Heart left ventricle (tissue), 16 donors: Measurements from ENCODE around the gene MAP3K20. TPM values are rescaled to one million over a fixed set of nuclear protein-coding genes. Genes with fewer than 3 reads are reported as not detected.
A peak's percentile ranks its signal among the peaks of the same experiment; 100 is the strongest.
"Not testable (repeated sequence)": the region's sequence is repeated elsewhere in the genome, so short reads cannot be mapped to it uniquely, and the experiment has no call there.

Source experiments
- ATAC-seq, 4 donors: fragments of 200-7000 bp; cut with Tn5 transposase; one replicate each; pipeline ENCODE4 v1.9.1; 2020 to 2022; ENCODE audit warnings: moderate library complexity in 4 of 4, mild to moderate bottlenecking in 3 of 4, moderate number of reproducible peaks in 1 of 4
- DNase-seq, 5 donors: peaks; one replicate each; pipeline ENCODE4 v3.0.0-alpha.2; 2020
- H3K27ac ChIP-seq, 12 donors: fragments of 200-600 bp; sonication (generic) in 4 of 12; one replicate each; pipeline versions ENCODE4 v1.5.0 to v1.8.0; 2016 to 2022; ENCODE audit warnings: mild to moderate bottlenecking in 2 of 12
- H3K27me3 ChIP-seq, 9 donors: fragments of 200-600 bp; sonication (generic) in 2 of 9; one replicate each; pipeline versions ENCODE4 v1.5.1 to v1.8.0; 2016 to 2022; ENCODE audit warnings: mild to moderate bottlenecking in 3 of 9
- H3K36me3 ChIP-seq, 9 donors: fragments of 200-600 bp; sonication (generic) in 2 of 9; one replicate each; pipeline versions ENCODE4 v1.5.0 to v1.8.0; 2018 to 2022; ENCODE audit warnings: mild to moderate bottlenecking in 2 of 9
- H3K4me1 ChIP-seq, 12 donors: fragments of 200-600 bp; sonication (generic) in 4 of 12; one replicate each; pipeline versions ENCODE4 v1.5.0 to v1.8.0; 2016 to 2022; ENCODE audit warnings: mild to moderate bottlenecking in 3 of 12
- H3K4me3 ChIP-seq, 12 donors: fragments of 200-600 bp; sonication (generic) in 4 of 12; one replicate each; pipeline versions ENCODE4 v1.5.0 to v1.8.0; 2017 to 2022; ENCODE audit warnings: mild to moderate bottlenecking in 9 of 12, moderate library complexity in 4 of 12
- H3K9me3 ChIP-seq, 12 donors: fragments of 200-600 bp; sonication (generic) in 4 of 12; one replicate each; pipeline versions ENCODE4 v1.5.0 to v1.8.0; 2016 to 2022; ENCODE audit warnings: mild to moderate bottlenecking in 1 of 12
- POLR2A ChIP-seq, 2 donors: fragments of 450-650 bp; IDR thresholded peaks; one replicate each; pipeline ENCODE4 v1.6.1; 2017; ENCODE audit warnings: antibody characterized with exemption in 2 of 2, mild to moderate bottlenecking in 2 of 2, moderate library complexity in 2 of 2
- WGBS, 4 donors: extraction: QIAGEN DNeasy Blood & Tissue Kit in 2 of 4; methylation state at CpG; one replicate each; pipeline versions ENCODE4 v1.1.5 to v1.1.7; 2013 to 2018; 5-methylcytosine and 5-hydroxymethylcytosine counted together
- intact Hi-C, 10 donors: fragments of 100-400 bp; cut with DNase I; formaldehyde crosslinking; loops; one replicate each; pipeline versions ENCODE4 v1.11.1 to v1.14.2; 2022
- polyA plus RNA-seq, 2 donors: library from polyadenylated mRNA; stranded (reverse); fragments of 200-250 nt; gene quantifications; one replicate each; pipeline ENCODE4 v1.2.3, GENCODE V29; 2013
- total RNA-seq, 9 donors: library from RNA; depleted of rRNA in 2 of 9; stranded (reverse); fragments of >200 nt in 2 of 9; fragmentation: NEBNext Ultra II Directional in 3 of 9; extraction: Animal tissue kit (Norgen Biotek cat#: 25700) in 3 of 9; gene quantifications; one replicate each; pipeline versions ENCODE4 v1.1.0 to v1.2.4, GENCODE V29; 2016 to 2023
- TF ChIP-seq, protein P1 (sequence below), 12 donors: fragments of 200-600 bp; sonication (generic) in 4 of 12; IDR thresholded peaks; one replicate each; pipeline versions ENCODE4 v1.5.0 to v1.8.0; 2018 to 2022; ENCODE audit warnings: antibody characterized with exemption in 12 of 12, mild to moderate bottlenecking in 5 of 12
- donor health status: ischemic (EF 13 %, LVEDD 7.1; RV severe dilation, severe dysfunction).
- donor health status: healthy with polysubstance abuse.
- donor health status: DM: no; HTN: yes; CAD: no.
- donor health status: DM: no; HTN: no; CAD: no.
- donor health status: ischemic (EF 25% LVEDD 6.9; RV normal size, moderate dysfunction).
- donor health status: ischemic (EF 25% LVEDD 5.7; RV mildly dilated, moderate dysfunction).
- donor health status: healthy.
- donor health status: DM: yes; HTN: yes; CAD: no.
- donor health status: ischemic (EF 35%, LVEDD 5.7; RV mildly dilated, moderate dysfunction).
- donor health status: nonischemic (EF 11% LVEDD 7.7; RV severe dilation, severe dysfunction).
- donor health status: DM: yes; HTN: yes; CAD: no.
- donor health status: PGD.
- donor health status: ischemic (EF 29% LVEDD 5.4; RV normal size, mild dysfunction).
- donor health status: nonischemic (EF 23%, LVEDD 6.1; RV moderate dilation, normal function).

Gene MAP3K20
- total and polyA plus RNA-seq, 11 donors, result 98.6 to 487 (median 355) TPM

DNA sequence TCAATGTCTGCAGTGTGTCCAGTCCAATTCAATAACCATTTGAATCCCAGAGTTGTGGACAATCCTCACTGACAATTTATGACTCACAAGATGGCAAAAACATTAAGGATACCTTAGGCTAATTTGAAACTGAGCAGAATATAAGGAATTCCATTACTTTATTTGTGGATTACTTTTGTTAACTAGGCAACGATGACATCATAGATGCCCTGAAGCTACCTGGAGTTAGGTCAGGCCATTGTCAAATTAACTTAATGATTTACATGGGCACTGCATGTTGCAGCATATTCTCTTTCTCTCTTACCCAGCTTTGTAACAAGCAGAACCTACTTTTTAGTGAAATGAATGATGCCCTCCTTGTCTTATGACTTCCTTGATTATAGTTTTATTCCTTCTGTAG is 179.0 kb downstream of the MAP3K20 start:
- DNase-seq (no peak), ATAC-seq (no peak)
- H3K36me3 ChIP-seq, result peaks cover 0 to 19% (median 7%) of the 10 kb centered on the region in 9 donors
- H3K4me3 ChIP-seq, result no peak overlapping the region
- no peaks in the 10 kb centered on the region for H3K9me3 ChIP-seq
- TF ChIP-seq POLR2A (IDR thresholded peaks at IDR 0.05), result no peak
- TF ChIP-seq, protein P1, sequence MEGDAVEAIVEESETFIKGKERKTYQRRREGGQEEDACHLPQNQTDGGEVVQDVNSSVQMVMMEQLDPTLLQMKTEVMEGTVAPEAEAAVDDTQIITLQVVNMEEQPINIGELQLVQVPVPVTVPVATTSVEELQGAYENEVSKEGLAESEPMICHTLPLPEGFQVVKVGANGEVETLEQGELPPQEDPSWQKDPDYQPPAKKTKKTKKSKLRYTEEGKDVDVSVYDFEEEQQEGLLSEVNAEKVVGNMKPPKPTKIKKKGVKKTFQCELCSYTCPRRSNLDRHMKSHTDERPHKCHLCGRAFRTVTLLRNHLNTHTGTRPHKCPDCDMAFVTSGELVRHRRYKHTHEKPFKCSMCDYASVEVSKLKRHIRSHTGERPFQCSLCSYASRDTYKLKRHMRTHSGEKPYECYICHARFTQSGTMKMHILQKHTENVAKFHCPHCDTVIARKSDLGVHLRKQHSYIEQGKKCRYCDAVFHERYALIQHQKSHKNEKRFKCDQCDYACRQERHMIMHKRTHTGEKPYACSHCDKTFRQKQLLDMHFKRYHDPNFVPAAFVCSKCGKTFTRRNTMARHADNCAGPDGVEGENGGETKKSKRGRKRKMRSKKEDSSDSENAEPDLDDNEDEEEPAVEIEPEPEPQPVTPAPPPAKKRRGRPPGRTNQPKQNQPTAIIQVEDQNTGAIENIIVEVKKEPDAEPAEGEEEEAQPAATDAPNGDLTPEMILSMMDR (IDR thresholded peaks at IDR 0.05), result no peak
- H3K4me1 ChIP-seq, result no peaks in the 10 kb centered on the region
- no peaks in the 10 kb centered on the region for H3K27me3 ChIP-seq
- 96 to 100% (median 99%) methylated on average over 1 of the region's 1 CpG for WGBS, 4 donors
- no peak overlapping the region for H3K27ac ChIP-seq
- intact Hi-C loops, result no loop called here

DNA sequence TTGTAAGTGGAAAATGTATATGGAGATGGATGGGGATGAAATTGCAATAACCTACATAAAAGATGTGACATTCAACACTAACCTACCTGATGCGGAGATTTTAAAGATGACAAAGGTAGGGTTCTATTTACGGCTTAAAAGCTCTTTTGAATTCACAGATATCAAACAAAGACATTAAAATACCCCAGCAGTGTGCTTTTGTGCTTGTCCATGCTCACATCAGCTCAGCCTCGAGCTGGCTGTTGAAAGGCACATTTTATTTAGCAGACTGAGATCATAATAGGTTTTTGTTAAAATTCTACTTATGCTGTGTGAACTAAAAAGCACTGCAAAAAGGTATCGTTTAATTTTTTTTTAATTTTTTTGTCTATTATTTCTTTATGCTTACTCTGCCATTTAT is 183.1 kb downstream of the MAP3K20 start:
- ATAC-seq, result no peak
- H3K27me3 ChIP-seq, result no peaks in the 10 kb centered on the region
- no peak for DNase-seq
- peaks cover 0 to 4% (median 0%) of the 10 kb centered on the region in 12 donors for H3K4me1 ChIP-seq
- no peaks in the 10 kb centered on the region for H3K9me3 ChIP-seq
- intact Hi-C loops, result no loop called here
- no peak overlapping the region for H3K4me3 ChIP-seq
- 92 to 95% (median 95%) methylated on average over 4 of the region's 4 CpGs for WGBS, 4 donors
- no peak overlapping the region for H3K27ac ChIP-seq
- TF ChIP-seq, protein P1 (IDR thresholded peaks at IDR 0.05), result no peak
- no peak for TF ChIP-seq POLR2A (IDR thresholded peaks at IDR 0.05)
- peaks cover 0 to 53% (median 16%) of the 10 kb centered on the region in 9 donors for H3K36me3 ChIP-seq

DNA sequence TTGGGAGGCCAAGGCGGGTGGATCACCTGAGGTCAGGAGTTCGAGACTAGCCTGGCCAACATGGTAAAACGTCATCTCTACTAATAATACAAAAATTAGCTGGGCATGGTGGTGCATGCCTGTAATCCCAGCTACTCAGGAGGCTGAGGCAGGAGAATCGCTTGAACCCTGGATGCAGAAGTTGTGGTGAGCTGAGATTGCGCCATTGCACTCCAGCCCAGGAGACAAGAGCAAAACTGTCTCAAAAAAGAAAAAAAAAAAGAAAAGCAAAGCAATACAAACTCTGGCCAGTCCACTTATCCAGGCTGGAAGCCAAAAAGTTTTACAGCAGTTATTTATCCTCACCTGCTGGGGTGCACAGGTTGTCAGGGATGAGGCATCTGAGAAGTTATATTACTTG is 186.7 kb downstream of the MAP3K20 start:
- H3K27me3 ChIP-seq, H3K9me3 ChIP-seq, ATAC-seq, H3K4me3 ChIP-seq, intact Hi-C loops: not testable (repeated sequence)
- peaks cover 0 to 87% (median 31%) of the 10 kb centered on the region in 9 donors for H3K36me3 ChIP-seq
- H3K27ac ChIP-seq, result peak overlapping the region in 1 of 12 donors; percentile 60
- WGBS, 4 donors, result 91 to 98% (median 94%) methylated on average over 5 of the region's 5 CpGs
- peaks cover 0 to 18% (median 0%) of the 10 kb centered on the region in 12 donors for H3K4me1 ChIP-seq
- DNase-seq, result peak in 1 of 5 donors; percentile 25

DNA sequence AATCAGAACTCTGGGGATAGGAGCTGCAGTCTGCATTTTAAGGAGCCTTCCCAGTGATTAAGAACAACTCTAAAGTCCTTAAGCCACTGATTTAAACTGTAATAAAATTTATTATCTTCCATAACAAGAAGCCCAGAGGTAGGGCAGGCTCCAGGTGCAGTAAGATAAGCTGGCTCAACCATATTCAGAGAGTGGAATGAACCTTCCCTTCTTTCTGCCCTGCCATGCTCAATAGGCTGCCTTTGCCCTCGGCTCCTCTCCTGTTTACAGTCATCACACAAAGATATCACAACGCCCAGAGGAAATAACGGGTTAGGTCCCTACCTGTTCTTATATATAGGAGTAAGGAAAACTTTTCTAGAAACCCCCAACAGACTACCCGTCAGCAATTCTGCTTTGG is 188.5 kb downstream of the MAP3K20 start:
- WGBS, 4 donors, result 94 to 99% (median 97%) methylated on average over 4 of the region's 4 CpGs
- intact Hi-C loops, result no loop called here
- ATAC-seq (no peak), DNase-seq (no peak)
- TF ChIP-seq POLR2A (IDR thresholded peaks at IDR 0.05), result no peak
- TF ChIP-seq, protein P1 (IDR thresholded peaks at IDR 0.05), result no peak
- Histone ChIP-seq H3K4me1 (peaks cover 0 to 18% (median 0%) of the 10 kb centered on the region in 12 donors), H3K27me3 (no peaks in the 10 kb centered on the region), H3K9me3 (no peaks in the 10 kb centered on the region), H3K27ac (peak overlapping the region in 1 of 12 donors; percentile 21), H3K36me3 (peaks cover 0 to 77% (median 27%) of the 10 kb centered on the region in 9 donors), H3K4me3 (no peak overlapping the region)
